HCT116 (cell line): ENCODE data around the gene MERTK. TPM values are rescaled to one million over a fixed set of nuclear protein-coding genes. Genes with fewer than 3 reads are reported as not detected.

Source experiments
- ATAC-seq: fragments of 200-7000 bp; cut with Tn5 transposase; 2 replicates; pipeline ENCODE4 v1.9.1; 2020; ENCODE audit warnings: mild to moderate bottlenecking, moderate library complexity
- BruUV-seq: library from RNA; stranded (reverse); fragments of 400-500 nt; replicated peaks from 2 replicates; lab custom pipeline; 2021; lab: Mats Ljungman, UMichigan
- CTCF ChIA-PET: fragments of 300-600 bp; sonication (Branson Sonifier 250); formaldehyde crosslinking; loops from one replicate; lab custom pipeline; 2021; ENCODE audit warnings: antibody characterized with exemption; lab: Charles Lee
- POLR2A ChIA-PET: fragments of 300-600, 350-600 bp; sonication (Branson Sonifier 250); formaldehyde crosslinking; loops from one replicate; lab custom pipeline; 2021; ENCODE audit warnings: antibody characterized with exemption; lab: Charles Lee
- RAD21 ChIA-PET, 2 experiments: fragments of 300-600 bp; sonication (Branson Sonifier 250); formaldehyde crosslinking; loops; one replicate each; lab custom pipeline; 2023; ENCODE audit warnings: low total read pairs in 2 of 2; ENCODE audit not compliant: uncharacterized antibody in 2 of 2, unreplicated experiment in 2 of 2, low non-redundant PET in 1 of 2; lab: Charles Lee
- DNase-seq: peaks from one replicate; pipeline ENCODE4 v3.0.0-alpha.2; 2010; ENCODE audit warnings: low read depth, low spot score
- H2AFZ ChIP-seq: fragments of 200-600 bp; shearing (Covaris generic), sonication (generic); 2 replicates; pipeline ENCODE4 v1.6.1; 2017; ENCODE audit warnings: low read depth, mixed run types, mixed read lengths, antibody characterized with exemption, low read length; ENCODE audit not compliant: poor library complexity, severe bottlenecking
- H3K27ac ChIP-seq: 2 replicates; pipeline ENCODE4 v1.5.1; 2012; ENCODE audit warnings: low read depth, low read length
- H3K27me3 ChIP-seq: fragments of 200-600 bp; sonication (generic); 2 replicates; pipeline ENCODE4 v1.6.1; 2016; ENCODE audit warnings: mixed run types, low read length, mixed read lengths; ENCODE audit not compliant: insufficient read depth
- H3K36me3 ChIP-seq, 2 experiments: fragments of 200-500 bp in 1 of 2; fragments of 200-600 bp in 1 of 2; sonication (Bioruptor generic) in 1 of 2; sonication (generic) in 1 of 2; 2 replicates each; pipeline versions ENCODE4 v1.5.1 to v1.6.1; 2014 to 2016; ENCODE audit warnings: low read length in 2 of 2, inconsistent platforms in 1 of 2, mixed read lengths in 1 of 2, mixed run types in 1 of 2; ENCODE audit not compliant: insufficient read depth in 2 of 2, control insufficient read depth in 1 of 2
- H3K4me1 ChIP-seq, 2 experiments: fragments of 200-600 bp in 1 of 2; sonication (generic) in 1 of 2; 2 replicates each; pipeline versions ENCODE4 v1.5.1 to v1.6.1; 2012 to 2017; ENCODE audit warnings: low read length in 2 of 2, inconsistent platforms in 1 of 2, mild to moderate bottlenecking in 1 of 2, mixed read lengths in 1 of 2, mixed run types in 1 of 2, moderate library complexity in 1 of 2; ENCODE audit not compliant: insufficient read depth in 2 of 2, control insufficient read depth in 1 of 2
- H3K4me2 ChIP-seq: fragments of 200-600 bp; sonication (generic); 2 replicates; pipeline ENCODE4 v1.6.1; 2017; ENCODE audit warnings: mixed run types, low read length, mixed read lengths
- H3K4me3 ChIP-seq, 2 experiments: fragments of 200-600 bp in 1 of 2; sonication (generic) in 1 of 2; replicated peaks in 1 of 2; 2 replicates each; pipeline ENCODE4 v1.5.1; 2011 to 2016; ENCODE audit warnings: low read length in 2 of 2, control low read depth in 1 of 2, low read depth in 1 of 2, mild to moderate bottlenecking in 1 of 2, mixed read lengths in 1 of 2, mixed run types in 1 of 2
- H3K79me2 ChIP-seq: fragments of 200-600 bp; sonication (generic); 2 replicates; pipeline ENCODE4 v1.6.1; 2017; ENCODE audit warnings: mild to moderate bottlenecking, mixed run types, low read length, moderate library complexity, mixed read lengths; ENCODE audit not compliant: insufficient read depth
- H3K9ac ChIP-seq: fragments of 200-600 bp; sonication (generic); 2 replicates; pipeline ENCODE4 v1.6.1; 2016; ENCODE audit warnings: low read length, mixed read lengths
- H3K9me2 ChIP-seq: fragments of 200-600 bp; sonication (generic), shearing (Covaris generic); 2 replicates; pipeline ENCODE4 v1.6.1; 2017; ENCODE audit warnings: mixed run types, mild to moderate bottlenecking, moderate library complexity; ENCODE audit not compliant: insufficient read depth
- H3K9me3 ChIP-seq, 2 experiments: fragments of 200-500 bp in 1 of 2; fragments of 200-600 bp in 1 of 2; sonication (Bioruptor generic) in 1 of 2; sonication (generic) in 1 of 2; 2 replicates each; pipeline ENCODE4 v1.6.1; 2014 to 2017; ENCODE audit warnings: low read length in 2 of 2, mixed read lengths in 2 of 2, inconsistent platforms in 1 of 2, low read depth in 1 of 2, mild to moderate bottlenecking in 1 of 2, mixed run types in 1 of 2, moderate library complexity in 1 of 2; ENCODE audit not compliant: control insufficient read depth in 1 of 2, insufficient read depth in 1 of 2
- H4K20me1 ChIP-seq: fragments of 200-600 bp; sonication (generic), shearing (Covaris generic); 2 replicates; pipeline ENCODE4 v1.6.1; 2017; ENCODE audit warnings: mixed run types, mild to moderate bottlenecking, moderate library complexity; ENCODE audit not compliant: insufficient read depth
- CBX3 ChIP-seq: IDR thresholded peaks from 2 replicates; pipeline ENCODE4 v1.6.1; 2012; ENCODE audit warnings: low read depth
- EGR1 ChIP-seq: IDR thresholded peaks from 2 replicates; pipeline ENCODE4 v1.6.1; 2012; ENCODE audit warnings: low read depth
- ELF1 ChIP-seq: IDR thresholded peaks from 2 replicates; pipeline ENCODE4 v1.6.1; 2012; ENCODE audit warnings: low read depth, borderline replicate concordance
- EZH2 ChIP-seq: fragments of 200-600 bp; sonication (generic); IDR thresholded peaks from 2 replicates; pipeline ENCODE4 v1.6.1; 2017; ENCODE audit warnings: antibody characterized with exemption, mixed run types
- EZH2phosphoT487 ChIP-seq: fragments of 200-600 bp; IDR thresholded peaks from 2 replicates; pipeline ENCODE4 v1.6.1; 2018; ENCODE audit warnings: antibody characterized with exemption, borderline replicate concordance
- JUND ChIP-seq: IDR thresholded peaks from 2 replicates; pipeline ENCODE4 v1.6.1; 2012
- MAX ChIP-seq: IDR thresholded peaks from 2 replicates; pipeline ENCODE4 v1.6.1; 2012
- POLR2A ChIP-seq: IDR thresholded peaks from 2 replicates; pipeline ENCODE4 v1.7.0; 2011; ENCODE audit warnings: borderline replicate concordance; ENCODE audit not compliant: insufficient read depth, insufficient read length; ENCODE audit errors: extremely low read depth
- POLR2AphosphoS5 ChIP-seq: IDR thresholded peaks from 2 replicates; pipeline ENCODE4 v1.6.1; 2011; ENCODE audit warnings: mild to moderate bottlenecking, low read depth, low read length, moderate library complexity
- REST ChIP-seq: IDR thresholded peaks from 2 replicates; pipeline ENCODE4 v1.6.1; 2012; ENCODE audit warnings: low read depth
- SIN3A ChIP-seq: IDR thresholded peaks from 2 replicates; pipeline ENCODE4 v1.6.1; 2012; ENCODE audit warnings: low read depth
- SRF ChIP-seq: IDR thresholded peaks from 2 replicates; pipeline ENCODE4 v1.6.1; 2012; ENCODE audit warnings: low read depth
- YY1 ChIP-seq: IDR thresholded peaks from 2 replicates; pipeline ENCODE4 v1.6.1; 2011; ENCODE audit warnings: low read length, low read depth, moderate library complexity, mild to moderate bottlenecking; ENCODE audit not compliant: insufficient replicate concordance; ENCODE audit errors: extremely low read depth
- ZBTB33 ChIP-seq: IDR thresholded peaks from 2 replicates; pipeline ENCODE4 v1.6.1; 2011; ENCODE audit warnings: mild to moderate bottlenecking, low read length, moderate library complexity; ENCODE audit not compliant: insufficient replicate concordance; ENCODE audit errors: extremely low read depth
- ZNF274 ChIP-seq: fragments of 200-500 bp; sonication (Bioruptor generic); IDR thresholded peaks from 2 replicates; pipeline ENCODE4 v1.6.1; 2014; ENCODE audit warnings: mild to moderate bottlenecking, low read depth, low read length, inconsistent platforms
- intact Hi-C: fragments of 100-400 bp; cut with micrococcal nuclease; formaldehyde crosslinking; loops from 2 replicates; pipeline ENCODE4 v1.10.0; 2022
- total RNA-seq: library from RNA; stranded (reverse); gene quantifications from one replicate; pipeline ENCODE4 v1.2.1, GENCODE V29; 2021; ENCODE audit not compliant: unreplicated experiment

Gene MERTK
- total RNA-seq, 1 experiment from 2014 or later, result 5.7 TPM

- H3K9me2 ChIP-seq, result no peaks in the 10 kb centered on the region
- no peak overlapping the region for H3K4me3 ChIP-seq
- H3K27me3 ChIP-seq, result no peaks in the 10 kb centered on the region
- H3K4me1 ChIP-seq, result peaks cover 29 to 30% of the 10 kb centered on the region in 2 experiments
- peaks cover 4 to 5% of the 10 kb centered on the region in 2 experiments; a peak in 1 of 4 replicates for H3K9me3 ChIP-seq
- ATAC-seq (no peak), DNase-seq (no peak)
- no peak overlapping the region for H3K4me2 ChIP-seq
- intact Hi-C loops, result loop anchor here (5.0 kb wide), 1 partner anchor 58 kb away; no protein-coding TSS in a partner anchor
- ChIA-PET RAD21 (no interaction called here), CTCF (no interaction called here), POLR2A (no interaction called here)
- H3K36me3 ChIP-seq, result no peaks in the 10 kb centered on the region
- no peak overlapping the region for H3K27ac ChIP-seq
- H4K20me1 ChIP-seq, result no peaks in the 10 kb centered on the region
- H3K9ac ChIP-seq, result no peak overlapping the region
- no peak overlapping the region for H2AFZ ChIP-seq
- BruUV-seq, result no TSS peak
- TF ChIP-seq CBX3, result 0 out of 2 replicates have a peak, but pooled peaks have one; percentile 25
- TF ChIP-seq YY1, result no peak
- TF ChIP-seq ZBTB33, result no peak
- no peak for TF ChIP-seq SRF
- no peaks in the 10 kb centered on the region for H3K79me2 ChIP-seq
Measured at GRCh38 chr2:112034924-112035323, 136.5 kb downstream of the MERTK start.

- no peaks in the 10 kb centered on the region for H4K20me1 ChIP-seq
- RAD21 ChIA-PET, result no interaction called here
- no peaks in the 10 kb centered on the region for H3K9me2 ChIP-seq
- H3K36me3 ChIP-seq, result no peaks in the 10 kb centered on the region
- no peak overlapping the region for H3K4me3 ChIP-seq
- H2AFZ ChIP-seq, result no peak overlapping the region
- H3K27me3 ChIP-seq, result no peaks in the 10 kb centered on the region
- POLR2A ChIA-PET, result no interaction called here
- no TSS peak for BruUV-seq
- no peak overlapping the region for H3K4me2 ChIP-seq
- CTCF ChIA-PET, result no interaction called here
- no peak overlapping the region for H3K9ac ChIP-seq
- H3K9me3 ChIP-seq, result peaks cover 4 to 5% of the 10 kb centered on the region in 2 experiments; a peak in 1 of 4 replicates
- H3K27ac ChIP-seq, result no peak overlapping the region
- DNase-seq (no peak), ATAC-seq (no peak)
- H3K79me2 ChIP-seq, result no peaks in the 10 kb centered on the region
- peaks cover 29 to 30% of the 10 kb centered on the region in 2 experiments for H3K4me1 ChIP-seq
- intact Hi-C loops, result no loop called here
- TF ChIP-seq MAX (no peak), SIN3A (no peak), POLR2AphosphoS5 (no peak), REST (no peak), ELF1 (no peak), POLR2A (no peak), EGR1 (no peak), ZNF274 (no peak), CBX3 (no peak), JUND (no peak), EZH2phosphoT487 (no peak), EZH2 (no peak)
Measured at GRCh38 chr2:112035786-112036185, 137.4 kb downstream of the MERTK start.
